ENCODE data around the gene DIPK2A.

- TF ChIP-seq, protein P1, sequence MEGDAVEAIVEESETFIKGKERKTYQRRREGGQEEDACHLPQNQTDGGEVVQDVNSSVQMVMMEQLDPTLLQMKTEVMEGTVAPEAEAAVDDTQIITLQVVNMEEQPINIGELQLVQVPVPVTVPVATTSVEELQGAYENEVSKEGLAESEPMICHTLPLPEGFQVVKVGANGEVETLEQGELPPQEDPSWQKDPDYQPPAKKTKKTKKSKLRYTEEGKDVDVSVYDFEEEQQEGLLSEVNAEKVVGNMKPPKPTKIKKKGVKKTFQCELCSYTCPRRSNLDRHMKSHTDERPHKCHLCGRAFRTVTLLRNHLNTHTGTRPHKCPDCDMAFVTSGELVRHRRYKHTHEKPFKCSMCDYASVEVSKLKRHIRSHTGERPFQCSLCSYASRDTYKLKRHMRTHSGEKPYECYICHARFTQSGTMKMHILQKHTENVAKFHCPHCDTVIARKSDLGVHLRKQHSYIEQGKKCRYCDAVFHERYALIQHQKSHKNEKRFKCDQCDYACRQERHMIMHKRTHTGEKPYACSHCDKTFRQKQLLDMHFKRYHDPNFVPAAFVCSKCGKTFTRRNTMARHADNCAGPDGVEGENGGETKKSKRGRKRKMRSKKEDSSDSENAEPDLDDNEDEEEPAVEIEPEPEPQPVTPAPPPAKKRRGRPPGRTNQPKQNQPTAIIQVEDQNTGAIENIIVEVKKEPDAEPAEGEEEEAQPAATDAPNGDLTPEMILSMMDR (IDR thresholded peaks at IDR 0.05; ENCODE audit: low read length) = peak; percentile 74
- TF ChIP-seq EZH2 (IDR thresholded peaks at IDR 0.05; ENCODE audit: borderline replicate concordance, low read length) = no peak
Observed at GRCh38 chr3:143975554-143976152, 4.0 kb downstream of the DIPK2A start.
